ENCODE results near the gene ZBTB39.
"Not testable (repeated sequence)": the region's sequence is repeated elsewhere in the genome, so short reads cannot be mapped to it uniquely, and the experiment has no call there.

The ZBTB39 gene, protein sequence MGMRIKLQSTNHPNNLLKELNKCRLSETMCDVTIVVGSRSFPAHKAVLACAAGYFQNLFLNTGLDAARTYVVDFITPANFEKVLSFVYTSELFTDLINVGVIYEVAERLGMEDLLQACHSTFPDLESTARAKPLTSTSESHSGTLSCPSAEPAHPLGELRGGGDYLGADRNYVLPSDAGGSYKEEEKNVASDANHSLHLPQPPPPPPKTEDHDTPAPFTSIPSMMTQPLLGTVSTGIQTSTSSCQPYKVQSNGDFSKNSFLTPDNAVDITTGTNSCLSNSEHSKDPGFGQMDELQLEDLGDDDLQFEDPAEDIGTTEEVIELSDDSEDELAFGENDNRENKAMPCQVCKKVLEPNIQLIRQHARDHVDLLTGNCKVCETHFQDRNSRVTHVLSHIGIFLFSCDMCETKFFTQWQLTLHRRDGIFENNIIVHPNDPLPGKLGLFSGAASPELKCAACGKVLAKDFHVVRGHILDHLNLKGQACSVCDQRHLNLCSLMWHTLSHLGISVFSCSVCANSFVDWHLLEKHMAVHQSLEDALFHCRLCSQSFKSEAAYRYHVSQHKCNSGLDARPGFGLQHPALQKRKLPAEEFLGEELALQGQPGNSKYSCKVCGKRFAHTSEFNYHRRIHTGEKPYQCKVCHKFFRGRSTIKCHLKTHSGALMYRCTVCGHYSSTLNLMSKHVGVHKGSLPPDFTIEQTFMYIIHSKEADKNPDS

GRCh38 chr12:57005980-57006808, at the start of gene ZBTB39:
Gene ZBTB39 (minus strand): TSS chr12:57006546. CDS start chr12:57004917, 1,629 bp downstream.
- DNase-seq = peak; percentile 44

DNA sequence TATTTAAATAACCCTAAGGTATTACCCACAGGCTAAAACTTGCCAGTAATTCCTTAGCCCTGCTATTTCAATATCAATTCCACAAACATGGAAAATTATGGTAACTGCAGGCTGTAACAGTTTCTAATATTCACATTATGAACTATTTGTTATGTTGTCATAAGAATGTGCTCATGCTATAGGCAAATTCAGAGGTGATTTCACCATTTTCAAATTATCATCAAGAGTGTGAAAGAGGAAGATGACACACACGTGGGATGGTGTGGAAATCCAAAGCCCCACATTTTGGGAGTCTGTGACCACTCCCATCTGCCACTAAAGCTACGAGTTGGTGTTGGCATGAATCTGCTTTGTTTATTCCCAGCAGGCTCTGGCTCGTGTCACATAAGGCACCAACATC, 49.5 kb upstream of the ZBTB39 start:
- no peak for DNase-seq

- DNase-seq = not testable (repeated sequence)
Observed at GRCh38 chr12:57053901-57054300, 47.6 kb upstream of the ZBTB39 start.

- not testable (repeated sequence) for DNase-seq
Observed at GRCh38 chr12:57053146-57053545, 46.8 kb upstream of the ZBTB39 start.

DNA sequence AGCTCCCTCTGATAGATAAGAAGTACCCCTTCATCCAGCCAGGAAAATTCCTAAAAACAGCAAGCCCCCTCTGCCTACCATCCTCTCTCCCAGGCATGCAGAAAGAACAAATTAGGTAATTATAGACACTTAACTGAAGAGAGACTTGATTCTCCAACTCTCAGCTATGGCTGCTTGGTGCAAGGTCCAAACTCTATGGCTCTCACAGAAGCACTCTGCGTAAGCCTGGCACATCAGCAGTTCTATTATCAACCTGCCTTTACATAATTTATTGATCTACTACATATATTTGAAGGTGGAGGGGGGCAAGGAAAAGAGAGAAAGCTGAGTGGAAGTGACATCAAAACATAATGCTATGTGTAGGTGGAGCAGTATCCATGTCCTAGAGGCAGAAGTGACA, 44.7 kb upstream of the ZBTB39 start:
- no peak for DNase-seq

GRCh38 chr12:57049890-57050289, 43.5 kb upstream of the ZBTB39 start, which contains the start of gene MYO1A:
Gene MYO1A (minus strand): TSS chr12:57050129. CDS start chr12:57048323, 1,806 bp downstream.
- no peak for DNase-seq

- DNase-seq = no peak
Observed at GRCh38 chr12:57049119-57049446, 42.7 kb upstream of the ZBTB39 start.

DNA sequence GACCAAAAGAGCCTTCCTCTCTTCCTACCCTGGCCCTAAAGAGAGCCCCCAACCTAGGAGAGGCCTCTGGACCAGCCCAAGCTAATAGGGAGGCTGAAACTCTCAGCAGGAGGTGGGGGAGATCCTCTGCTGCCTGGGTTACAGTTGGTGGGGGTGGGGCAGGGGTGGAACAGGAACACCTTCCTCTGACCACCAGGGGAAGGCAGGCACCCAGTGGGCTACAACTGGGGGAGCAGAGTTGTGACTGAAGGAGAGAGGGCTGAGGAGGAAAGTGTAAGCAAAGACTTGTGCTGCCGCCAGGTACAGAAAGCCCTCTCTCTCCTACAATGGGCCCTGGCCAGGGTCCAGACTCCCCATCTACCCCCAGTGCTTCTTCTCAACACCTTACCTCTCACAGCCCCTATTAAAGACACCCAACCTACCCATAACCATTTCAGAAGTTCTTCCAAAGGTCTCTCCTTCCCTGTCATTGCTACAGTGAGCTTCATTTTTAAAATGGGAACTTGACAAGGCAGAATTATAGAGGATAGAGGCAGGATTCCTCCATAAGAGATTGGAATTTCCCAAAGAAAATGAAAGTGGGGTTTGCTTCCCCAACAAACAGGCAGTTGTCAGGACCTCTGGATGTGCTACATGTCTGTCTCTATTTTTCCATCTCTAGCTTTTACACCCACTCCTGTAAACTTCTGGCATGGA, 42.2 kb upstream of the ZBTB39 start:
- no peak for DNase-seq

GRCh38 chr12:57047981-57048380, 41.6 kb upstream of the ZBTB39 start:
- DNase-seq = no peak

GRCh38 chr12:57046947-57047890, 40.9 kb upstream of the ZBTB39 start:
- DNase-seq = no peak

DNA sequence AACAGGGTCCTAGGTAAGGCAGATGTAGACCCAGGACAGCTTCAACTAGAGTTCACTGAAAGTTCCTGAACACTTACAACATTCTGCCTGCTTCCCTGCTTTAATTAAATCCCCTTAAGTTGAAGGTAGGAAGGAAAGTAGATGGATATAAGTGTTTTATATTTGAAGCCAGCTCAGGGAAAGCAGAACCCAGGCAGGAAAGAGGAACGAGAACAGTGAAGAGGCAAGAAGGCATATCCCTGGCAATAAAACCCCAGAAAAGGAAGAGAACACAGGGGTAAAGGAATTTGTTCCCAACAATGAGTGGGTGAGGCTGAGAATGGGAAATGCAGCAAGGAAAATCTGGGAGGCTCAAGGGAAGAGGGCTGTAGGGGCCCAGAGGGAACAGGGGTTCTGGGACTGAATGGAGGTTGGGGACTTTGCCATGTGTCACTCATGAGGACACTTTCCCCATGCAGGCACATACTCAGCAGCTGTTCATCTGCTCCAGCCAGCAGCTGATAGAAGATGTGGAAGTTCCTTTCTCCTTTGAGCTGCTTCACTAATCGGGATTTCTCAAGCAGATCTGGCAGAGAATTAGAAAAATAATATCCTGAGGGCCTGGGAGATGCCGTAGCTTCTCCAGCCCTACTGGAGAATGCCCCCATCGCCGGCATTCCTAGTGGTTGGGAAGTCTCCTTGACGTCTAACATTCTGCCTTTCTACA, 39.9 kb upstream of the ZBTB39 start:
- DNase-seq = no peak

DNA sequence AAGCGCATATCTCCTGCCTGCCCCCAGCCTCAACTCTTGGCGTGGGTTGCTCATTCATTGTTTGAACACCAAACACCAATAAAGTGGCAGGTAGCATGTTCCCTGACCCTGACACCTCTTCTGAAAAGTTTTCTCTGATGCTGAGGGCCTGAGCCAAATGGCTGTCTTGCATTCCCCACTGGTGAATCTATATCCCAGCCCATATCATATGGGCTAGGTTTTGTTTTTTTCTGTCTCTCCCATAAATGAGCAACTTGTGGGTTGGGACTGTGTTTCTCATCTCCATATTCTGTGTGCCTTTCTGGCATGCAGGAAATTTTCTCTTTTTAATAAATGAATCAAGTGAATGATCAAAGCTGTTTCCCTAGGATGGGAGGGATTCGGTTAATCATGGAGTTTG, 38.5 kb upstream of the ZBTB39 start:
- DNase-seq = no peak

DNA sequence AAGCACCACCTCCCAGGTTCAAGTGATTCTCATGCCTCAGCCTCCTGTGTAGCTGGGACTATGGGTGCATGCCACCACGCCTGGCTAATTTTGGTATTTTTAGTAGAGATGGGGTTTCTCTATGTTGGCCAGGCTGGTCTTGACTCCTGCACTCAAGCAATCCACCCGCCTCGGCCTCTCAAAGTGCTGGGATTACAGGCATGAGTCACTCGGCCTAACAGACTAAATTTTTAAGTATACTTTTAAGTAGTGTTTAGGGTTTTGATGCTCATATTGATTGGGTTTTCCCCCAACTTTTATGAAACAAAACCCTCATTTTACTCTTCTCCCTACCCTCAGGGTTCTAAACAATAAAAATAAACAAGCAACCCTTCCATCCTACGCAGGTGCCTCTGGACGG, 38.1 kb upstream of the ZBTB39 start:
- no peak for DNase-seq

DNA sequence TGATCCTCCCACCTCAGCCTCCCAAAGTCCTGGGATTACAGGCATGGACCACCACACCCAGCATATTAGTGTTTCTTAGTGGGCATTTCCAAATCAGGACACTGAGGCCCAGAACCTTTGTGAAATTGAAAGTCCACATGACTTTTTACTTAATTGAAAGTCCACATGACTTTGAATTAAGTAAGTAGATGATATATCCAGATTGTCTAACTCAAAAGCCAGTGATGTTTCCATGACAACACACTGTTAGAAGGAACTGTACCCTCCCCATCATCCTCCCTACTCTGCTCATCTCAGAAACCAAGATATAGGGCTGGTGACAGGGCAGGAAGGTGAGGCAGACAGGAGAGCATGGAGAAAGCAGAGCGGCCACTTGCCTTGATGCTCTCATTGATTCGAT, 36.3 kb upstream of the ZBTB39 start:
- no peak for DNase-seq

- DNase-seq = no peak
Observed at GRCh38 chr12:57040750-57041149, 34.4 kb upstream of the ZBTB39 start.

DNA sequence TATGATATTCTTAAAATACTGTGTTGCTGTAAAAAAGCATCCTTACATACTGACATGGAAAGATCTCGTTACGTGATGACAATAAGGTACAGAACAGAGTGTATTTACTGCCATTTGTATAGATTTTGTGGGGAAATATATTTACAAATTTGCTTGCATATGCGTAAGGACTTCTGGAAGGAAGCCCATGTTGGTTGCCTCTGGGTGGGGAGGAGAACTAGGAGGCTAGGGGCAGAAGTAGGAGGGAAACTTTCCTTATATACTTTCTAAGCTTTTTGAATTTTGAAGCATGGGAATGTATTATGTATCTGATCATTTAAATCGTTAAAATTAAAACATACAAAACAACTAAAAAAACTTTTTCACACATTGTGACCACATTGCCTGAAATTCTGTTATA, 33.9 kb upstream of the ZBTB39 start:
- DNase-seq = no peak

- DNase-seq = no peak
Observed at GRCh38 chr12:57039016-57039798, 32.9 kb upstream of the ZBTB39 start.

DNA sequence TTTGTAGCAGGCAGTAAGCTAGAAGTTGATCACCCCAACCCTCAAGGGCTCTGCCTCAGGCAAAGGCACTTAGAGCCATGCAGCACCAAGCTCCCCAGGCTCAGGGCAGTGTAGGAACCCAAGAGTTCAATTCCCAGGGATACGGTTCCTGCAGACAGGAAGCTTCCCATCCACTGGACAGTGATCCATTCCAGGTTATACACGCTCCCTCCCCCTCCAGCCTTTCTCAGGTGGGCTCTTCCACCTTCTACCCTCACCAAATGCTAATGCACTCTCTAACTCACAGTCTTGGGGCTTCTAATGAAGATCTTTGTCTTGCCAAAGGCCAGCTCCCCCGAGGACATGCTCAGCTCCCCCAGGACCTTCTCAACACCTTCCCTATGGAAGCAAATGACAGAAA, 30.9 kb upstream of the ZBTB39 start:
- no peak for DNase-seq

- no peak for DNase-seq
Observed at GRCh38 chr12:57033431-57033830, 27.1 kb upstream of the ZBTB39 start.

DNA sequence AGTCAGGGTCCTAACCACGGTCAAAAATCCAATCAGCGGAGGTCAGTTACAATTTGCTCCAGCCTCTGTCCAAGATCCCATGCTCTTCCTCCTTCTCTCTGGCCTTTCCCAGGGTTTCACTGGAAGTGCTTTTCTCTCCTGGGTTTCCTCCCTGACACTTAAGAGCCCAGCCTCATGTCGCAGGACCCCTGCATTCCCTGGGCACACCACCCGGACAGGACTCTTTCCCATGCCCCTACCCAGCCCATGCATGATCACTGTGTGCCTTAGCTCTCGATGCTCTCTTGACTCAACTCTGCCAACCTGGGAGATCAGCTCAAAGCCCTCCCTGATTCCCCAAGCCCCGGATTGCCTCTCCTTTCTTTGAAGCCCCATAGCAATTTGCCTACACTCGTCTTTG, 25.4 kb upstream of the ZBTB39 start:
- DNase-seq = no peak
